ENCODE measurements around the gene WDR90. TPM values are rescaled to one million over a fixed set of nuclear protein-coding genes. Genes with fewer than 3 reads are reported as not detected.

Gene WDR90
- total RNA-seq (2014; rRNA removed; shearing (Covaris generic)) (16.5 and 24.7 TPM in 2 replicates), polyA plus RNA-seq (2016; fragmentation: Nextera tagmentation; extraction: Ambion mirVana) (4.7 and 8.2 TPM in 2 replicates)

GRCh38 chr16:648781-649589, at the start of gene WDR90:
Gene WDR90, plus strand, starts transcription at chr16:649365. Its CDS starts 52 bp downstream, at chr16:649417.
- Histone ChIP-seq H3K27ac (peak within 1 kb of the TSS; percentile 79), H3K4me2 (ENCODE audit: unreplicated experiment) (peak within 1 kb of the TSS; percentile 97), H3K27me3 (replicated peaks; ENCODE audit: insufficient read depth) (no peaks in the 10 kb centered on the region), H3K9ac (peak within 1 kb of the TSS; percentile 94), H3F3A (ENCODE audit: insufficient read depth) (no peaks in the 10 kb centered on the region), H2AFZ (peak within 1 kb of the TSS; percentile 64), H3K36me3 (ENCODE audit: low read depth) (no peaks in the 10 kb centered on the region), H3K9me3 (ENCODE audit: low read depth) (no peaks in the 10 kb centered on the region), H3K4me1 (ENCODE audit: insufficient read depth) (no peaks in the 10 kb centered on the region; the same call in 1 of the 2 replicates), H3K4me3 (peak within 1 kb of the TSS; percentile 86), H3K79me2 (ENCODE audit: insufficient read depth) (peaks cover 33% of the 10 kb centered on the region), H3K9me2 (ENCODE audit: insufficient read depth) (no peaks in the 10 kb centered on the region), H4K20me1 (ENCODE audit: insufficient read depth) (no peaks in the 10 kb centered on the region)
- DNase-seq = peak; percentile 97
- in situ Hi-C loops (cut with MboI) = no loop called here
- TF ChIP-seq EZH2 (IDR thresholded peaks at IDR 0.05; ENCODE audit: insufficient read depth, poor library complexity, severe bottlenecking) = no peak
- TF ChIP-seq EZH2phosphoT487 (IDR thresholded peaks at IDR 0.05; ENCODE audit: insufficient read depth, low read depth) = no peak
- WGBS, 2 experiments (ENCODE audit: low coverage in 1 of 2, low lambda C conversion rate in 2 of 2, missing lambda C conversion rate in 2 of 2) = 1 to 2% methylated on average over 70 to 82 of the region's 91 CpGs

GRCh38 chr16:600781-601180, 48.4 kb upstream of the WDR90 start:
- H4K20me1 ChIP-seq (ENCODE audit: insufficient read depth) = no peaks in the 10 kb centered on the region
- no peak for TF ChIP-seq EZH2phosphoT487 (IDR thresholded peaks at IDR 0.05; ENCODE audit: insufficient read depth, low read depth)
- no peak for TF ChIP-seq EZH2 (IDR thresholded peaks at IDR 0.05; ENCODE audit: insufficient read depth, poor library complexity, severe bottlenecking)
- H3K9me2 ChIP-seq (ENCODE audit: insufficient read depth) = no peaks in the 10 kb centered on the region
- no peak overlapping the region for H3K4me3 ChIP-seq
- WGBS, 2 experiments (ENCODE audit: low coverage in 1 of 2, low lambda C conversion rate in 2 of 2, missing lambda C conversion rate in 2 of 2) = 70 to 73% methylated on average over 7 of the region's 7 CpGs
- in situ Hi-C loops (cut with MboI) = no loop called here
- no peak overlapping the region for H3K4me2 ChIP-seq (ENCODE audit: unreplicated experiment)
- no peaks in the 10 kb centered on the region for H3K36me3 ChIP-seq (ENCODE audit: low read depth)
- no peak overlapping the region for H2AFZ ChIP-seq
- no peaks in the 10 kb centered on the region for H3F3A ChIP-seq (ENCODE audit: insufficient read depth)
- DNase-seq = no peak
- no peak overlapping the region for H3K9ac ChIP-seq
- no peaks in the 10 kb centered on the region for H3K27me3 ChIP-seq (replicated peaks; ENCODE audit: insufficient read depth)
- peaks cover 70% of the 10 kb centered on the region for H3K79me2 ChIP-seq (ENCODE audit: insufficient read depth)
- no peaks in the 10 kb centered on the region for H3K9me3 ChIP-seq (ENCODE audit: low read depth)
- no peak overlapping the region for H3K27ac ChIP-seq
- H3K4me1 ChIP-seq (ENCODE audit: insufficient read depth) = no peaks in the 10 kb centered on the region

- 76 to 78% methylated on average over 5 of the region's 5 CpGs for WGBS, 2 experiments (ENCODE audit: low coverage in 1 of 2, low lambda C conversion rate in 2 of 2, missing lambda C conversion rate in 2 of 2)
- no peaks in the 10 kb centered on the region for H4K20me1 ChIP-seq (ENCODE audit: insufficient read depth)
Measured at GRCh38 chr16:603933-604332, 45.2 kb upstream of the WDR90 start.

GRCh38 chr16:606656-607307, 42.4 kb upstream of the WDR90 start:
- Histone ChIP-seq H2AFZ (no peak overlapping the region), H3K79me2 (ENCODE audit: insufficient read depth) (peaks cover 60% of the 10 kb centered on the region), H3K4me1 (ENCODE audit: insufficient read depth) (no peaks in the 10 kb centered on the region), H3K27ac (no peak overlapping the region), H3K4me3 (no peak overlapping the region), H3F3A (ENCODE audit: insufficient read depth) (no peaks in the 10 kb centered on the region), H3K36me3 (ENCODE audit: low read depth) (no peaks in the 10 kb centered on the region), H3K4me2 (ENCODE audit: unreplicated experiment) (no peak overlapping the region), H3K9ac (no peak overlapping the region), H3K9me2 (ENCODE audit: insufficient read depth) (no peaks in the 10 kb centered on the region), H4K20me1 (ENCODE audit: insufficient read depth) (no peaks in the 10 kb centered on the region), H3K9me3 (ENCODE audit: low read depth) (no peaks in the 10 kb centered on the region), H3K27me3 (replicated peaks; ENCODE audit: insufficient read depth) (no peaks in the 10 kb centered on the region)
- TF ChIP-seq EZH2phosphoT487 (IDR thresholded peaks at IDR 0.05; ENCODE audit: insufficient read depth, low read depth) (no peak), EZH2 (IDR thresholded peaks at IDR 0.05; ENCODE audit: insufficient read depth, poor library complexity, severe bottlenecking) (no peak)
- in situ Hi-C loops (cut with MboI) = no loop called here
- WGBS, 2 experiments (ENCODE audit: low coverage in 1 of 2, low lambda C conversion rate in 2 of 2, missing lambda C conversion rate in 2 of 2) = 93 to 94% methylated on average over 22 of the region's 22 CpGs
- DNase-seq = no peak

More at GRCh38 chr16:603933-604332, 45.2 kb upstream of the WDR90 start:
- H3K79me2 ChIP-seq (ENCODE audit: insufficient read depth) = peaks cover 68% of the 10 kb centered on the region
- TF ChIP-seq EZH2phosphoT487 (IDR thresholded peaks at IDR 0.05; ENCODE audit: insufficient read depth, low read depth) (no peak), EZH2 (IDR thresholded peaks at IDR 0.05; ENCODE audit: insufficient read depth, poor library complexity, severe bottlenecking) (no peak)
- H3K27me3 ChIP-seq (replicated peaks; ENCODE audit: insufficient read depth) = no peaks in the 10 kb centered on the region
- H3K9me2 ChIP-seq (ENCODE audit: insufficient read depth) = no peaks in the 10 kb centered on the region
- no peak overlapping the region for H3K4me3 ChIP-seq
- no peaks in the 10 kb centered on the region for H3K36me3 ChIP-seq (ENCODE audit: low read depth)
- no peaks in the 10 kb centered on the region for H3F3A ChIP-seq (ENCODE audit: insufficient read depth)
- in situ Hi-C loops (cut with MboI) = no loop called here
- DNase-seq = no peak
- H3K4me2 ChIP-seq (ENCODE audit: unreplicated experiment) = no peak overlapping the region
- no peaks in the 10 kb centered on the region for H3K4me1 ChIP-seq (ENCODE audit: insufficient read depth)
- no peak overlapping the region for H3K27ac ChIP-seq
- no peak overlapping the region for H2AFZ ChIP-seq
- no peaks in the 10 kb centered on the region for H3K9me3 ChIP-seq (ENCODE audit: low read depth)
- no peak overlapping the region for H3K9ac ChIP-seq

Data from GM23248 (cell line).